Hepatocyte (in vitro differentiated cells): ENCODE measurements around the gene OR5P2.

Source experiments
- CTCF ChIP-seq: fragments of 200-600 bp; sonication (generic); IDR thresholded peaks from 2 replicates; pipeline ENCODE4 v1.5.1; 2016; ENCODE audit warnings: antibody characterized with exemption, mild to moderate bottlenecking; ENCODE audit not compliant: poor library complexity
- EZH2phosphoT487 ChIP-seq: fragments of 200-600 bp; sonication (generic); IDR thresholded peaks from one replicate; pipeline ENCODE4 v1.6.1; 2018; ENCODE audit warnings: antibody characterized with exemption, mild to moderate bottlenecking, low read depth, moderate library complexity; ENCODE audit not compliant: unreplicated experiment, severe bottlenecking

GRCh38 chr11:7826324-7826723, 29.6 kb upstream of the OR5P2 start:
- no peak for TF ChIP-seq CTCF
- no peak for TF ChIP-seq EZH2phosphoT487
